IPS-NIHi7 (cell line): ENCODE data around the gene FAM107B.

Experiments
- DNase-seq: peaks from one replicate; pipeline ENCODE4 v3.0.0; 2012; ENCODE audit warnings: mixed read lengths; ENCODE audit errors: extremely low spot score

The FAM107B gene

DNA sequence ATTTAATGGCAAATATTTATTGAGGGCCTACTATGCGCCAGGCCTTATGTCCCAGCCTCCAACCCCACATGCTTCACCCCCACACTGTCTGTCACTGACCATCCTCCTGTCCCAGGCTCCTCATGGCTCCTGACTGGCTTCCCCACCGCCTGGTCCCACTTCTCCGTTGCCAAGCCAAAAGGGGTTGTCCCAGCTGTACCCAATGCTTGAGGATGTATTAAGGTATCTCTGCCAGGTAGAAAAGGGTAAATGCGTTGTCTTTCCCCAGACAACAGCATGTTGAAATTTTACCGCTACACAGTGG lies 275.1 kb downstream of the FAM107B start:
- no peak for DNase-seq

DNA sequence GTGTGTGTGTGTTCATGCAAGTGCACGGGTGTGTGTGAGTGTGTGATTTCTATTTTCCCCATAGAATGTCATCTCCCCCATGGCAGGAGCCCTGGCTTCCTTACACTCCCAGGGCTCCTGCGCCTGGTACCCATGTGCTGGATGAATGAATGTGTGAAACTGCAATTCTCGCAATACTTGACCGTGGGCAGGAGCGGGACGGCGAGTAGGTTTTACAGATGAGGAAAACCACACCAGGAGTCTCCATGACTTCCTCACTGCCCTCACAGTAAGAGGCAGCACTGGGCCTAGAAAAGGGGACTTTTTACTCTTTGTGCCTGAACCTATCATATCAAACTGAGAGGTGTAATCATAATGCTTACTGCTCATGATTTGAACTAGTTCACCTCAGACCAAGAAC lies 276.4 kb downstream of the FAM107B start:
- no peak for DNase-seq

DNA sequence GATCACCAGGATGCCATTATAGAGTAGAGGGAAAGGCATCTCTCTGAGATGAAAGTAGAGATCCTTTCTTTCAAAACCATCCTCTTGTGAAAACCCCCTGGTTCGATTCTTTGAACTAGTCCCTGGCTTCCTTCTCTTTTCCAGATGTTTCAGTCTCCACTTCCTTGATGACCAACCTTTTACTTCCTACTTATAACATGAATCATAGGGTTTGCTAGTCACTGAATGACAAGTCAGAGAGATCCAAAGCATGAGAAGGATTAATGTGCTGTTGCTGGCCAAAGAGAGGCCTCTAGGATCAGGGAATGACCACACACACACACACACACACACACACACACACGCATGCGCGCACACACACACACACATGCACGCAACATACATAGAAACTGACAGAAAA lies 282.9 kb downstream of the FAM107B start:
- DNase-seq: no peak

DNA sequence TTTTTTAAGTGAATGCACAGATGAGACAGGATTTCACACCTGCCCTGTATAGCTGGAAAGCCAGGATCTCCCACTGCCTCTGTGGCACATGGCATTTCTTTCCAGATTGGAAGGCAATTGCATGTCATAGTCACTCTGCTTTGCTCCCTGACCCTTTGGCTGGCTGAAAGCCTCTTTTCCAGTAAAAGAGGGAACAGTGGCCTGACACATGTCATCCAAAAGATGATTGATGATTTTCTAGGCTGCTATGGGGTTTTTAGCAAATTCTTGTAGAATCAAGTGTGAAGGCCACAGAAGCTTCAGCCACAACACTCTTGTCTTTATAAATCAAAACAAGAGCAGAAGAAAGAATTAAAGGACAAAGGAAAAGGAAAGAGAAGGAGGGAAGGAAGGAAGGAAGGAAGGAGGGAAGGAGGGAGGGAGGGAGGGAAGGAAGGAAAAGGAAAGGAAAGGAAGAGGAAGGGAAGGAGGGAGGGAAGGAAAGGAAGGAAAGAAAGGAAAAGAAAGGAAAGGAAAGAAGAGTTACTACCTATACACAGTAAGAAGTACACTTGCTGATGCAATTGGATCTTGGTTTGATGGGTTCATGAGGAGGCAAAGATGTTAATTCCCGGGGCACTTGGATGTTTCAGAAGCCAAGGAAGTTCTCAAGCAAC lies 285.0 kb downstream of the FAM107B start:
- DNase-seq: no peak

DNA sequence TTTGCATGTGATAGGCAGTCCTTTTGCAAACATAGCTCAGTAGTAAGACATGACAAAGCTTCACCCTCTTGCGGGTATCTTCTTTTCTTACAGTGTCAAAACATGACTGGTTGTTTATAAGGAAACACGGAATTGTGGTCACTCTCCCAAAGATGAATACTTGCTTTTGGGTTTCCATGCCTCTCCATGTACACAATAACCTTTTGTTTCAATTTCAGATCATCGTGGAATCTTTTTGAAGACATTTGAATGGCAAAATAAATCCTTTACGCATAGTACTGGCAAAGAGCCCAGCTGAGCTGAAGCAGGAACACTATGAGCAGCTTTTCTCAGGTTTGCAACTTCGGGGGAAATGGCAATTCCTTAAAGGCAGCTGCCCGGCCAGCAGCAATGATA lies 287.2 kb downstream of the FAM107B start:
- no peak for DNase-seq

DNA sequence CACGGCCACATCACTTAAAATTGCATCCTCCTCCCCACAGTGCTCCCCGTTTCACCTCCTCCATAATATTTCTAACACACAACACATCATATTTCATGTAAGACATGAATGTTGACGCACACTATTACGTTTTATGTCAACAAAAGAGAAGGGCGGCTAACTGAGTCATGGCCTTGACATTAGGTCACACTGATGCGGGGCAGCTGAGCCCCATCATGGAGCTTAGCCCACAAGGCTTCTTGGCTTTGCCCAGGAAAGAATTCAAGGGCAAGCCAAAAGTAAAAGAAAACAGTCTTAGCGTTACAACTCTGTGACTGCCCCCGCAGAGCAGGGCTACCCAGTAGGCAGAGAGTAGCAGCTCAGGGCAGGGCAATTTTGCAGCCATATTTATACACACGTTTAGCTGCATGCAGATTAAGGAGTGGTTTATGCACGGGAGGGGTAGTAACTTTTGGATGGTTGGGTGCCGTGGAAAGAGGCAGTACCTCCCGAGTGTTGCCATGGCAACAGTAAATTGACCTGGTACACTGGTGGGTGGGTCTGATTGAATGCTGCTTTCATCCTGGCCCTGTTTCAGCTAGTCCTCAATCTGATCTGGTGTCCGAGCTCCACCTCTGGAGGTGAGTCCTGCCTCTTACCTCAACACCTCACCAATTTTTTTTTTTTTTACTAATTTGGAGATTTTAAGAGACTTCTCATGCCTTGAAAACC lies 287.8 kb downstream of the FAM107B start:
- DNase-seq: no peak

DNA sequence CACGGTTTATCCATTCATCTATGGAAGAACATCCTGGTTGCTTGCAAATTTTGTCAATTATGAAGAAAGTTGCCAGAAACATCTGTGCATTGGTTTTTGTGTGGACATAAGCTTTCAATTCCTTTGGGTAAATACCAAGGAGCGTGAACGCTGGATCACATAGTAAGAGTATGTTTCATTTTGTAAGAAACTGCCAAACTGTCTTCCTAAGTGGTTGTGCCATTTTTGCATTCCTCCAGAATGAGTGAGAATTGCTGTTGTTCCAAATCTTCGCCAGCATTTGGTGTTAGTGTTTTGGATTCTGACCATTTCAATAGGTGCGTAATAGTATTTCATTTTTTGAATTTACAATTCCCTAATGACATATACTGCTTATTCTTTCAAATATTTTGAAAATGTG lies 288.7 kb downstream of the FAM107B start:
- DNase-seq: no peak

DNA sequence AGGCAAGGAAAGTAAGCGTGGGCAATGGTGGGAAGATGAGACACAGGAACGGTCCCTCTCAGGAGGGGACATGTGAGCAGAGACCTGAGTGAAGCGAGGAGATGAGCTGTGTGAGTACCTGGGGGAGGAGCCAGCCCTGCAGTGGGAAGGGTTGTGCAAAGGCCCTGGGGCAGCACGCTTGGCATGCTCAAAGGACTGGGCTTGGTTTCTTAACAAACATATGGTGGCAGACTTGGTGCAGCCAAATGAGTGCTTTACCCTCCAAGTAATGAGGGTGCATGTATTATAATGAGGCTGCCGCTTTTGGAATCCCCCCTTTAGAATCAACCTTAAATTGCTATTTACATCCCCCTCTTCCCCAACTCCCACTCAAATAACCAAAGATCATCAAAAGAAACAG lies 291.3 kb downstream of the FAM107B start:
- DNase-seq: no peak

DNA sequence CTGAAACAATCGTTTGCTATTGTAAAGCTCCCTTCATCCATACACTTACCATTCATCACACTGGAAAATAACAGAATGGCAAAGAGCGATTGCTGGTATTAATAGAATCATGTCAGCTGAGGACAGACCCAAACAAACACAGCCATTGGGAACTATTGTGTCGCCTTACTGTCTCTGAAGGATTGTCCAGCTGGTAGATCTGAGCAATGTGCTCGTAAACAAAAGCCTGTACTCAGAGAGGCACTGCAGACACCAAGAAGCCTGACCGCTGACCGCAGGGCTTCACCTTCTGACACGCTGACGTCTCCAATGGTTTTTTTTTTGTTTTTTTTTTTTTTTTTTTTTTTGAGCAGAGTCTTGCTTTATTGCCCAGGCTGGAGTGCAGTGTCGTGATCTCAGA lies 292.9 kb downstream of the FAM107B start:
- DNase-seq: no peak

DNA sequence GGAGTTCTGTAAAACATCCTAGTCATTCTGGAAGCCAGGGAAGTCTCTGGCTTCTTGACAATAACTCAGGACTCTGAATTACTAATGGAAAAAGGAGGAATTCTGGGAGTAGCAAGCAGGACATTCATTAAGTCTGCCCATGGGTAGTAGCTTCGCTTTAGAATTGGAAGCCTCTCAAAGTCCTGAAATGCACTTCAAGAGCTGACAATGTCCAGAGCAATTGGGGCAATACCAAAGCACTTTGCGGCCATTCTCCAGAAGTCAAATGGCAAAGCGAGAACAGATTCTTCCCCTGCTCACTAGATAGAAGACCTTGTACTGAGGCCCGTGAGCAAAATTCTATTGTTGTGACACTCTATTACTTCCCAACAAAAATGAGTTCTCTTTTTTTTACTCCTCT lies 293.7 kb downstream of the FAM107B start:
- DNase-seq: no peak

DNA sequence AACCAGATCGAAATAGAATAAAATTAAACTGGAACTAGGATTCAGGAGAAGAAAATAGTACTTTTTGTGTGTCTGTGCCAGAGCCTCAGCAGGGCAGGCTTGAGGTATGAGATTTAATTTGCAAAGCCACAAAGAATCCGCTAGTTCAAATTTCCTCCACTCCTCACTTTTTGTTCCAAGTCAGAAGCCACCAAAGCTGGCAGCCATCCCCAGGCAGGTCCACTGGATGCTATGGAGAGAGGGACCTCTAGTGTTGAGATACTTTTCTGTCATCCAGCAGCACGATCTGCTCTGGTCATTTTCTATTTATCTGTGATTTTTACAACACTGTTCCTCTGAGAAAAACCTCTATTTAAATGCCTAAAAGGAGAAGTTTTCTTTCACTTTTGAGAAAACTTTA lies 296.1 kb downstream of the FAM107B start:
- DNase-seq: peak; percentile 82

DNA sequence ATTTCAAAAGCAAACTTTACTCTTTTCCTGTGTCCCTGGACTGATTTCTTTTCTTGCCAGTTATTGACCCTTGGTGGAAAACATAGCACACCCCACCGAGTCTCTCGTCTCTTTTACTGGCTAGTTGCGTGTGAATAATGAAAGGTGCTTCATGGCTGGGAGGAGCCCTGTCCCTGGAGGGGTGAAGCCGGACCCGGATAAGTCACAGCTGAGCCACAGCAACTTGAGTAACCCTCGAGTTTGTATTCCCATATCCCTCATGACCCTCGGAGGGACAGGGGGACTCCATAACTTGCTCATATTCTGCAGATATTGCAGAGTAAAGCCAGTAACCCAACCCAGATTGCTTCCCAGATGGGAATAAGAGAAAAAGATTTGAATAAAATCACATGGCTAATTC lies 296.5 kb downstream of the FAM107B start:
- no peak for DNase-seq

DNA sequence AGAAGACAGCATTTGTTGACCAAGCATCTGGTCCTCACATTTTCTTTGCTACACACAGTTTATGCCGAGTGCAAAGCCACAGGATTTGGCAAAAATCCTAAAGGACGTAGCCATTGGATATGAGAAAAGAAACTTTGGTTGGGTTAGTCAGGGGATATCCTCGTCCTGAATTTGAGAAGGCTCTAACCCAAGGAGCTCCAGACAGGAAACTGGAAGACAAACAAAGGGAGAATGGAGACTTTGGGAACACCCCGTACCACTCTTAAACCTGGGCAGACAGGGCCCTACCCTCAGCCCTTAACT lies 297.3 kb downstream of the FAM107B start:
- no peak for DNase-seq

DNA sequence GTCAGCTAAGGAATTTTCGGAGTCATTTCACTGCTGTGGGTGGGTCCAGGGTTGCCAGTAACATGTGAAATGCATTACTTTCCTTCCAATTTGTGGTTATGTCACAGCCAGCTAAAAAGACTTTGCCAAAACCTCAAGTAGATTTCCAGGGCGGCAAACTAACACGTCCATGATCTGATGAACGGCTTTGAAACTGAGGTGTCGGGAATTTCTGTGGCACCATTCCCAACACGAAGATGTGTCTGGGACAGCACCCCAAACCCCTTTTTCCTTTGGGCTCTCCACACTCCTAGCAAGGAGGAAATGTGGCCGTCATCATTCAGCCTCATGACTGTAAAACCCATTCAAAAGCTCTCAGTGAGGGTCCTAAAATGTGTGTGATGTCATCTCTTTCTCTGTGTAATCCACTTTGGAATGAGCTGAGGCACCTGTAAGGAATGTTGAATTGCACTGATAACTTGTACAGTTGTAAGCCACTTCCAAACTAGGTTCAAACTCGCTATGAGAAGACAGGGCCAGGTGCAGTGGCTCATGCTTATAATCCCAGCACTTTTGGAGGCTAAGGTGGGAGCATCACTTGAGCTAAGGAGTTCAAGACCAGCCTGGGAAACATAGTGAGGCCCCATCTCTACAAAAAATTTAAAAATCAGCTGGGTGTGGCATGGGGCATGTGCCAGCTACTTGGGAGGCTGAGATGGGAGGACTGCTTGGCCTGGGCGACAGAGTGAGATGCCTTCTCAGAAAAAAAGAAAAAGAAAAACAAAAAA lies 297.9 kb downstream of the FAM107B start:
- DNase-seq: no peak

DNA sequence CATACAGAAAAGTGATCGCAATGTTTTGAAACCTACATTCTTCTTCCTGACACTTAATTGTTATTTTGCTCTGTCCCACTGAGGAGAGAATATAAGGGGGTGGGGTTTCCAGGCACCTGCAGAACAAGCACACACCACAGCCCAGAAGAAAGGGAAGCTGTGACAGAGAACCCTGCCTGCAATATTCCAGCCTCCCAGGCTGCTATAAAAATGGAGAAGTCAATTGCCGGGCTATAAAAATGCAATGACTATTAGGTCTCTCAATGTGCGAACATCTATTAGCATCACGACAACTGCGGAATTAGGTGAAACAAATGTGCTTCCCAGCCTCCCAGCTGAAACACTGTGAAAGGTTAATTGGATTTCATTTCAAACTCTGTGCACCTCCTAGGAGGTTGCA lies 298.7 kb downstream of the FAM107B start:
- no peak for DNase-seq

DNA sequence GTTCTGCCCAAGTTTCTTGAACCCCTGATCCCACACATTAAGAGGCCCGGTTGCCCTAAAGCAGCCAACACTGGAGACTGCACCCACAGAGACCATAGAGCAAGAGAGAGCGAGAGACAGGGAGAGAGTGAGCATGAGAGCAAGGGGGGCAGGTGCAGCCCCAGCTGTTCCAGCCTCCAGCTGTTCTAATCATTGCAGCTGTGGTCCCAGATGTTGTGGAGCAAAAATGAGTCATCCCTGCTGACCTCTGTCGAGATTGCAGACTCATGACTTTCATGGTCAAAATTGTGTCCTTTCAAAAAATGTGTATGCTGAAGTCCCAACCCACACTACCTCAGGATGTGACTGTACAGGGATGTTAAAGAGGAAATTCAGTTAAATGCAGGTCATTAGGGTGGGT lies 300.0 kb downstream of the FAM107B start:
- DNase-seq: no peak

DNA sequence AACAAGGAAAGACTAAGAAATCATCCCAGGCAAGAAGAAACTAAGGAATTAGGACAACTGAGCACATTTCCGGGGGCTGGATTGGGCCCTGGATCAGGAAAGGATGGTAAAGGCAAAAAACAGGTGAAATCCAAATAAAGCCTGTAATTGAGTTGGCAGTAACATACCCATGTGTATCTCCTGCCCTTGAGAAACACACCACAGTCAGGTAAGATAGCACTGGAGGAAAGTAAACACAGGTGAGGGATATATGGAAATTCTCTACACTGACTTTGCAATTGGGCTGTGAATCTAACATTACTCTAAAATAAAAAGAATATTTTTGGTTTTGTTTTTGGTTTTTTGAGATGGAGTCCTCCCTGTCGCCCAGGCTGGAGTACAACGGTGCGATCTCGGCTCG lies 303.8 kb downstream of the FAM107B start:
- DNase-seq: no peak

DNA sequence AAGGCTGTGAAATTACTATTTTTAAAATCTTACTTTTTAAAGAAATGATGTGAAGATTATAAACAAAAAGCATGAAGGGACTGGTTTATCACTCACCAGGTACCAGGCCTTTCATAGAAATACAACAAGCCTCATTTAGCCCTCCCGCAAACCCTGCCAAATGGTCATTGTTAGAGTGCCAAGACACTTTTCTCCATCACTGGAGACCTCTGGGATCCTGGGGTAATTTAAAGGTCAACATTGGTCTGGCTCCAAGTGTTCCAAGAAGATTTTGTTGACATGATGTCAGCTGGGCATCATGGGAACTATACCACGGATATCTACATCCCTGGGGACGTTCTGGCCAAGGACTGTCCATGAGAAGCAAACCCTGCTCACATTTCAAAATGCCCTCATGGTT lies 306.0 kb downstream of the FAM107B start:
- no peak for DNase-seq
